Neural cell (in vitro differentiated cells): ENCODE data around the gene SZT2.

Experiments
- CTCF ChIP-seq: fragments of 450-650 bp; IDR thresholded peaks from 2 replicates; pipeline ENCODE4 v1.5.1; 2014; ENCODE audit warnings: antibody characterized with exemption, mild to moderate bottlenecking, moderate library complexity; ENCODE audit not compliant: poor library complexity, severe bottlenecking
- EP300 ChIP-seq: fragments of 450-650 bp; conservative IDR thresholded peaks from 2 replicates; pipeline ENCODE4 v1.6.1; 2014; ENCODE audit warnings: antibody characterized with exemption, mild to moderate bottlenecking, moderate library complexity; ENCODE audit not compliant: poor library complexity, severe bottlenecking
- EZH2 ChIP-seq: fragments of 200-600, 300-800 bp; shearing (Covaris generic), sonication (generic); IDR thresholded peaks from 2 replicates; pipeline ENCODE4 v1.6.1; 2014; ENCODE audit warnings: antibody characterized with exemption, low read length, borderline replicate concordance, mild to moderate bottlenecking; ENCODE audit not compliant: insufficient read depth, poor library complexity, severe bottlenecking
- MXI1 ChIP-seq: fragments of 450-650 bp; conservative IDR thresholded peaks from 2 replicates; pipeline ENCODE4 v1.6.1; 2014; ENCODE audit warnings: antibody characterized with exemption, mild to moderate bottlenecking; ENCODE audit not compliant: poor library complexity, severe bottlenecking
- POLR2AphosphoS5 ChIP-seq: IDR thresholded peaks from 2 replicates; pipeline ENCODE4 v1.6.1; 2012
- RAD21 ChIP-seq: fragments of 450-650 bp; conservative IDR thresholded peaks from 2 replicates; pipeline ENCODE4 v1.6.1; 2014; ENCODE audit warnings: antibody characterized with exemption, mild to moderate bottlenecking, moderate library complexity
- REST ChIP-seq: IDR thresholded peaks from 2 replicates; pipeline ENCODE4 v1.6.1; 2012; ENCODE audit warnings: borderline replicate concordance
- TAF1 ChIP-seq: IDR thresholded peaks from 2 replicates; pipeline ENCODE4 v1.6.1; 2012; ENCODE audit warnings: low read depth

- TF ChIP-seq EP300 (peak; percentile 62), CTCF (peak; percentile 7), POLR2AphosphoS5 (peak; percentile 89), REST (peak; percentile 78), TAF1 (peak; percentile 28), EZH2 (no peak), MXI1 (peak; percentile 85), RAD21 (peak; percentile 37)
These were observed at the start of gene SZT2, which contains the start of gene MED8 for GRCh38 chr1:43389326-43390313.
